Measurements from ENCODE around the gene FOLR1. TPM values are rescaled to one million over a fixed set of nuclear protein-coding genes. Genes with fewer than 3 reads are reported as not detected.

FOLR1 gene
- total RNA-seq, 1 donor from 2014 or later, result 0.20 TPM

- Mint-ChIP-seq H3K27ac (ENCODE audit: unreplicated experiment) (peak overlapping the region; percentile 12), H3K27me3 (ENCODE audit: low read depth) (peaks cover 21% of the 10 kb centered on the region), H3K4me3 (ENCODE audit: unreplicated experiment) (peak overlapping the region; percentile 66), H3K4me1 (ENCODE audit: low read depth) (peaks cover 17% of the 10 kb centered on the region), H3K36me3 (ENCODE audit: low read depth) (peaks cover 17% of the 10 kb centered on the region), H3K9me3 (ENCODE audit: low read depth) (no peaks in the 10 kb centered on the region)
- TF ChIP-seq CTCF (IDR thresholded peaks at IDR 0.05), result no peak
- peak; percentile 92 for DNase-seq (ENCODE audit: low spot score)
Observed at GRCh38 chr11:72239313-72239848, 47.4 kb downstream of the FOLR1 start.

GRCh38 chr11:72239849-72240460, 48.0 kb downstream of the FOLR1 start:
- H3K27ac Mint-ChIP-seq (ENCODE audit: unreplicated experiment), result no peak overlapping the region
- DNase-seq (ENCODE audit: low spot score), result peak; percentile 81

GRCh38 chr11:72240461-72241290, 48.7 kb downstream of the FOLR1 start:
- Mint-ChIP-seq H3K36me3 (ENCODE audit: low read depth) (peaks cover 16% of the 10 kb centered on the region), H3K27me3 (ENCODE audit: low read depth) (peaks cover 26% of the 10 kb centered on the region), H3K9me3 (ENCODE audit: low read depth) (no peaks in the 10 kb centered on the region), H3K4me3 (ENCODE audit: unreplicated experiment) (peak overlapping the region; percentile 34), H3K27ac (ENCODE audit: unreplicated experiment) (no peak overlapping the region), H3K4me1 (ENCODE audit: low read depth) (peaks cover 22% of the 10 kb centered on the region)
- no peak for TF ChIP-seq CTCF (IDR thresholded peaks at IDR 0.05)
- peak; percentile 89 for DNase-seq (ENCODE audit: low spot score)

More at GRCh38 chr11:72239849-72240460, 48.0 kb downstream of the FOLR1 start:
- H3K27me3 Mint-ChIP-seq (ENCODE audit: low read depth), result peaks cover 26% of the 10 kb centered on the region
- peak; percentile 9 for TF ChIP-seq CTCF (IDR thresholded peaks at IDR 0.05)
- peak overlapping the region; percentile 66 for H3K4me3 Mint-ChIP-seq (ENCODE audit: unreplicated experiment)
- H3K36me3 Mint-ChIP-seq (ENCODE audit: low read depth), result peaks cover 16% of the 10 kb centered on the region
- no peaks in the 10 kb centered on the region for H3K9me3 Mint-ChIP-seq (ENCODE audit: low read depth)
- peaks cover 22% of the 10 kb centered on the region for H3K4me1 Mint-ChIP-seq (ENCODE audit: low read depth)

GRCh38 chr11:72241291-72241781, 49.4 kb downstream of the FOLR1 start:
- Mint-ChIP-seq H3K36me3 (ENCODE audit: low read depth) (peaks cover 16% of the 10 kb centered on the region), H3K4me1 (ENCODE audit: low read depth) (peaks cover 22% of the 10 kb centered on the region), H3K4me3 (ENCODE audit: unreplicated experiment) (no peak overlapping the region), H3K27me3 (ENCODE audit: low read depth) (peaks cover 26% of the 10 kb centered on the region), H3K27ac (ENCODE audit: unreplicated experiment) (no peak overlapping the region), H3K9me3 (ENCODE audit: low read depth) (no peaks in the 10 kb centered on the region)
- TF ChIP-seq CTCF (IDR thresholded peaks at IDR 0.05), result no peak
- DNase-seq (ENCODE audit: low spot score), result peak; percentile 81

- TF ChIP-seq CTCF (IDR thresholded peaks at IDR 0.05), result no peak
- Mint-ChIP-seq H3K9me3 (ENCODE audit: low read depth) (no peaks in the 10 kb centered on the region), H3K4me1 (ENCODE audit: low read depth) (peaks cover 22% of the 10 kb centered on the region), H3K27ac (ENCODE audit: unreplicated experiment) (no peak overlapping the region), H3K4me3 (ENCODE audit: unreplicated experiment) (no peak overlapping the region), H3K36me3 (ENCODE audit: low read depth) (peaks cover 12% of the 10 kb centered on the region), H3K27me3 (ENCODE audit: low read depth) (peaks cover 26% of the 10 kb centered on the region)
- no peak for DNase-seq (ENCODE audit: low spot score)
Observed at GRCh38 chr11:72242141-72242540, 50.2 kb downstream of the FOLR1 start.

Measured in chondrocyte (in vitro differentiated cells).